ENCODE measurements around the gene KRTAP10-5.
"Not testable (repeated sequence)": the region's sequence is repeated elsewhere in the genome, so short reads cannot be mapped to it uniquely, and the experiment has no call there.

Gene KRTAP10-5

GRCh38 chr21:44569861-44570517 lies 10.4 kb downstream of the KRTAP10-5 start:
- no peak for DNase-seq

GRCh38 chr21:44568667-44569556 lies 11.5 kb downstream of the KRTAP10-5 start:
- DNase-seq: no peak

GRCh38 chr21:44568261-44568660 lies 12.1 kb downstream of the KRTAP10-5 start:
- no peak for DNase-seq

- no peak for DNase-seq
Measured at GRCh38 chr21:44567481-44568171, 12.8 kb downstream of the KRTAP10-5 start.

- no peak for DNase-seq
Measured at GRCh38 chr21:44566403-44566802, 14.0 kb downstream of the KRTAP10-5 start.

- no peak for DNase-seq
Measured at GRCh38 chr21:44564886-44565598, 15.4 kb downstream of the KRTAP10-5 start.

GRCh38 chr21:44564099-44564498 lies 16.3 kb downstream of the KRTAP10-5 start:
- no peak for DNase-seq

- DNase-seq: no peak
Measured at GRCh38 chr21:44558695-44559094, 21.7 kb downstream of the KRTAP10-5 start, which contains the start of gene KRTAP10-3. KRTAP10-3 (minus strand) TSS chr21:44558795; CDS start chr21:44558715, 80 bp downstream.

GRCh38 chr21:44558329-44558675 lies 22.1 kb downstream of the KRTAP10-5 start:
- DNase-seq: not testable (repeated sequence)

- DNase-seq: no peak
Measured at GRCh38 chr21:44557491-44558328, 22.7 kb downstream of the KRTAP10-5 start.

GRCh38 chr21:44556879-44557278 lies 23.5 kb downstream of the KRTAP10-5 start:
- DNase-seq: no peak

GRCh38 chr21:44555200-44555875 lies 25.1 kb downstream of the KRTAP10-5 start:
- no peak for DNase-seq

GRCh38 chr21:44552681-44553080 lies 27.7 kb downstream of the KRTAP10-5 start:
- no peak for DNase-seq

- no peak for DNase-seq
Measured at GRCh38 chr21:44552136-44552535, 28.3 kb downstream of the KRTAP10-5 start.

GRCh38 chr21:44551340-44551961 lies 29.0 kb downstream of the KRTAP10-5 start, which contains the start of gene KRTAP10-2:
KRTAP10-2 (minus strand) TSS chr21:44551505; CDS start chr21:44551458, 47 bp downstream.
- no peak for DNase-seq

- no peak for DNase-seq
Measured at GRCh38 chr21:44550807-44551206, 29.6 kb downstream of the KRTAP10-5 start.

- DNase-seq: not testable (repeated sequence)
Measured at GRCh38 chr21:44550285-44550684, 30.1 kb downstream of the KRTAP10-5 start.

GRCh38 chr21:44549525-44550211 lies 30.7 kb downstream of the KRTAP10-5 start:
- DNase-seq: no peak

- DNase-seq: no peak
Measured at GRCh38 chr21:44548922-44549321, 31.5 kb downstream of the KRTAP10-5 start.

- DNase-seq: no peak
Measured at GRCh38 chr21:44548381-44548780, 32.0 kb downstream of the KRTAP10-5 start.
